NCI-H2227 (cell line): Measurements from ENCODE around the gene CD163.
A peak's percentile ranks its signal among the peaks of the same experiment; 100 is the strongest.
"Not testable (repeated sequence)": the region's sequence is repeated elsewhere in the genome, so short reads cannot be mapped to it uniquely, and the experiment has no call there.

Source experiments
- DNase-seq: peaks from one replicate; lab custom pipeline; 2025; ENCODE audit not compliant: unreplicated experiment; lab: John Stamatoyannopoulos, UW

CD163 gene

DNA sequence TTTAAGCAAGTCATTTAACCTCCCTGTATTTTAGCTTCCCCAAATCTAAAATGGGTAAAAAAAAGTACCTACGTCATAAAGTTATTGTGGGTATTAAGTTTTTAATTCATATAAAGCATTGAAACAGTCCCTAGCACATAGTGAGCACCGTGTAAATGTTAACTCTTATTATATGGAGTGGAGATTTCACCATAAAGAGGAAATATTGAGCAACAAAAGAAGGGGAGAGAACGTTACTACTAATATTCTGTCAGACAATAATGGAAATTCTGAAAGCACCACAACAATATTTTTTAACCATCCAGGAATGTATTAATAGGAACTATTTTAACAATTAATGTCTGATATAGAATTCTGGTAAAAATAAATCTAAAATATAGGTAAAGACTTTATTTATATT is 51.8 kb downstream of the CD163 start:
- no peak for DNase-seq

DNA sequence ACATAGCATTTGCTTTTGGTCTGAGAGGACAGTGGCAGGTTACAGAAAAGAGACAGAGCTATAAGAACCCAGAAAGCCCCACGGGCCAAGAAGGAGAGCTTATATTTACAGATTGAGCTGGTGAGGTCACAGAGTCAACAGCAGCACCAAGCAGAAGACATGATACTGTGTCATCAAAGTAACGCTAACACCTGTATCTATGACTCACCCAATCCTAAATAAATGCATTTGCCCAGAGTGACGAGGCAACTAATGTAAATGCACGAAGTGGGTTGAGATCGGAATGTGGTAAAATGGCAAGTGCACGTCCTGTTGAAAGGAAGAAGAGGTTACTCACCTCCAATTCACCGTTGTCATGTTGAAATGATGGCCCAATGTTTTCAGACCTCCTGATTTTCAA is 52.9 kb downstream of the CD163 start:
- DNase-seq = no peak

DNA sequence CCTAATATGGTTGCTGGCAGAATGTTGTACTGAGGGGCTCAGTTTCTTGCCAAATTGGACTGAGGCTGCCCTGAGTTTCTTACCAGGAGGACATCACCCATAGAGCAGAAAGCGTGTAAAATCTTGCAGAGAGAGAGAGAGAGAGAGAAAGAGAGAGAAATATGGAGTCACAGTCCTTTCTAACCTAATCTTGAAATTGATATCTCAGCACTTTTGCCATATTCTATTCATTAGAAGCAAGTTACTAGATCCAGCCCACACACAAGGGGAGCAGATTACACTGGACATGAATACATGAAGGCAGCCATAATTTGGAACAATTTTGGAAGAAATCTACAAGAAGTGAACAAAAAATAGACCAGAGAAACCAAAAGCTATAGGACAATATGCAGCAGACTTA is 55.5 kb downstream of the CD163 start:
- DNase-seq = no peak

DNA sequence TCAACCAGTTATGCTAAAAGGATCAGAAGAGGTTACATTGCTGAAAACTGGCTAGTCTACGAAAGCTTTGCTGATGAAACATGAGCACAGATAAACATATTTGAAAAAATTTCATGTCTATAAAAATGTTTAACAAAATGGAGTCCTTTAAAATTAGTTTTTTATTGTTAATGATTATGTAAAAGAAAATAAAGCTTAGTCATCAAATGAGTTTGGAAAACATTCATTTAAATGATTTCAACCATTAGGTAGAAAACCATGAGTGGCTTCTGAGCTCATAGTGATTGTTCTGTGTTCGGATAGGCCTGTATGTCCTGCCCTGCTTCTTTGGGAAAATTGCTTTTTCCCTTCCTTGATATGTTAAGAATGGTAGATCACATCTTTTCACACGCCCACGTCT is 59.0 kb downstream of the CD163 start:
- no peak for DNase-seq

DNA sequence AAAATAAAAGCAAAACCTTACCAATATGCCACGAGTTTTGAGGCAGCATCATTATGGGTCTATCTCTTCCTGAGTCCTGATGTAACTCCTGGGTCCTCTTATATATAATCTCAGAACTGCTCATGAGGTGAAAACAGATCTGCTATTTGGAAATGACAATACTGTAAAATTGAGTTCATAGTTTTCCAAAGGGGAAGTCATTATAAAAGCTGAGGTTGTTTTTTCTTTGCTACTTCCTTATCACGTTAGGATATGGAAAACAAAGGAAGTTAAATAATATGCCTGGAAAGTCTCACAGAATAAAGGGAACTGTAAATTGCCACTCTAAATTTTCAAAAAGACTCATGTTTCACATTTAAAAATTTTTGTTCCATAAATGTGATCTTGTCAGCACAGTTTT is 59.5 kb downstream of the CD163 start, which contains the start of gene CD163L1:
Gene CD163L1 (minus strand): TSS at position 78 of the 400 bp plus-strand sequence. CDS start 26 bp downstream, at position 52.
- no peak for DNase-seq

DNA sequence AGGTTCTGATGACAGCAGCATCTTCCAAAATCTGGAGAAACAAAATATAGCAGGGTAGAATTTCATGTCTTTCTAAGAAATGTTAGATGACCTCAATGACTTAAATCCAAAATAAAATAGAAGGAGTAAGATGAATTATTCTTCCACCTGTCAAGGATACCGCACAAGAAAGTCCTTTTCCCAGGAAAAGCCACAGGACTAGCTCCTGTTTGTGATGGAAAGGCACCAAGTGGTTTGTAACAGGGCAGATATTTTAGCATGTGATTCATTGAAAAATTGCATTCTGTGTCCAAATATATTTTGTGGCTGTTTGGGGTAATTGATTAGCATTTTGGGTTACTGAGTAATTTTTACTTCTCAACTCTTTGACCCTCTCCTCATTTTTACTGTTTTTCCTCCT is 62.4 kb downstream of the CD163 start:
- DNase-seq = no peak

DNA sequence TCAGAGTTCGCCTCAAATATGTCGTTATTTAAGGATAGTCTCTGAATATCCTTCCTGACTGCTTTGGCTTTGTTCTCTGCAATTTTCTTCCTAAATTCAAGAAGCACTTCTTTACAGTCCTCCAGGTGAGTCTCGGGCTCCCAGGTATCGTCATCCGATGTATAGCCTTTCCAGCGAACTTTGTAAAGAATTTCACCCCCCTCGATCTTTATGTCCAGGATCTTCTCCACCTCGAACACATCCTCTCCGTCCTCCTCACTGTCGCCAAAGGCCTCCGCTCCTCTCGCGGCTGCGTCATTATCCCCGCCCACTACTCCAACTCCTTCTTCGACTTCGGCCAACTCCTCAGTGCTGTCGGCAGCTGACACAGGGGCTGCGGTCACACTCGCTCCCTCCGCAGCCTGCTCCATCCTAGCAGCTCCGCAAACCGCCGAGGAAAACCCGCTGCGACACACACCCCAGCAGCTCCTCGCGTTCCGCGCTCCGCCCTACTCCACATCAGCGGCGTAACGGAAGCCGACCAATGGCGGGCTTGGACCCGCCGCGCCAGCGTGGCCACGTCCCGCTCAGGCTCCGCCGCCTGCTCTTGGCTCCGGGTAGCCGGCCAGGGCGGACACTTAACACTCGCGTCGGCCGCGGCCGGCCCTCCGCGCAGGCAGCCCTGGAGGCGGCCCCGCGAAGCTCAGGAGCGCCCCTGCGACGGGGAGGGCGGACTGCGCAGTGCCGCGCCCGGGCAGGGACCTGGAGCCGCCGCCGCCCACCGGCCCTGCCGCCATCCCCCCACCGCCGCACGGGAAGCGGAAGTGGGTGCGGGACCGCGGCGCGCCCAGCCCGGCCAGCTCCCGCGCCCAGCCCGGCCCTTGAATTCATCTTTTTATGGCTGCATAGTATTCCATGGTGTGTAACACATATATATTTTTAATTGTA is 63.7 kb downstream of the CD163 start:
- peak; percentile 74 for DNase-seq

DNA sequence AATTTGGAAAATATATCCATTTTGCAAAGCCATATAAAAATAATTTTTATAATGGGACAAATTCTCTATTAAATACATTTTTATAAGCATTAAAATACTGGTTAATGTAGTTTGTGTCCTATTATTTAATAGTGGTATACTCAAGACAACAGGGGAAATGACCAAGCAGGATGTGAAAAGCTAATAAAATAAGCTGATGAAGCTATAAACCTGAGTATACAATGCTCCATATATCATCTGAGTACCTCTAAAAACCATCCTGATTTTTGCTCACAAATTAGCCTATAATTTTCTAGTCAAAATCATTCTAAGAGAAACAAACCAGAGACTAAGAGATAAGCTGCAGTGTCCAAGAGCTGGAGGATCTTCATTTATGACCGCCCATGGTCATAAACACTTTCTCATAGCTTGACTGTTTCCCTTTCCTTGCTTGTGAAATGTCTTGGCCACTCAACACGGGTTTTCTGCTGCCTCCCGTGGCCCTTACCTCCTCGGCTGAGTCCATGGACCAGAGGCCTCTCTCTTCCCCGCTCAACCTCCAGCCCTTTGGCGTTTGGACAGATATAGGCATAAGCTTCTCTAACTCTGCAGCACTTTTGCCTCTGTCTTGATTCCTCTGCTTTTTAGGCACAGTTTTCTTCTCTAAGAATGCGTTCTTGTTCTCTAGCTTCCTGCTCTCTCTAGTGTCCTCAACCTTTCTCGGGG is 65.1 kb downstream of the CD163 start:
- DNase-seq = not testable (repeated sequence)

DNA sequence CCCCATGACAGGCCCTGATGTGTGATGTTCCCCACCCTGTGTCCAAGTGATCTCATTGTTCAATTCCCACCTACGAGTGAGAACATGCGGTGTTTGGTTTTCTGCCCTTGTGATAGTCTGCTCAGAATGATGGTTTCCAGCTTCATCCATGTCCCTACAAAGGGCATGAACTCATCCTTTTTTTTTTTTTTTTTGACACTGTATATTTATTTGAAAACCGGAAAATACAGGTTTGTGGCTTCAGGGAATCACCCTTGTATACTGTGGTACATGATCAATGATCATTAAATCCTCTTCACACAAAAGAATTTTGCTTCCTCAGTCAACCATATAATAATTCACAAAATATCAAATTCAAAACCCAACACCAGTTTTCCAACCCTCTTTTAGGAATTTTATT is 66.1 kb downstream of the CD163 start:
- DNase-seq = not testable (repeated sequence)

DNA sequence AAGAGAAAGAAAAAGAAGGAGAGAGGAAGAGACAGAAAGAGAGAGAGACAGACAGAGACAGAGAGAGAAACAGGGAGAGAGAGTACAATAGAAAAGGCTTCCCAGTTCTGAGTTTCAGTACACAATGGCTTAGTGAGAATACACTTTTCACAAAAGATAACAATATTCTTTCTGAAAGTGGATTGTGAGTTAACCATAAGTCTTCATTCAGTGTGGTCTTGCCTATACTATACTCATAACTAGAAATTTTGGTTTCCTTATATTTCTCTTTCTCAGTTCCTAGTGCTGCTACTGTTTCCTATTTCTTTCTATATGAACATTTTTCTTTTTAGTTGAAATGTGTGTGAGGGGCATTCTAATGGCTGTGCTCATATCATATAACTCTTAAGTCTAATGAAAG is 68.9 kb downstream of the CD163 start:
- no peak for DNase-seq

DNA sequence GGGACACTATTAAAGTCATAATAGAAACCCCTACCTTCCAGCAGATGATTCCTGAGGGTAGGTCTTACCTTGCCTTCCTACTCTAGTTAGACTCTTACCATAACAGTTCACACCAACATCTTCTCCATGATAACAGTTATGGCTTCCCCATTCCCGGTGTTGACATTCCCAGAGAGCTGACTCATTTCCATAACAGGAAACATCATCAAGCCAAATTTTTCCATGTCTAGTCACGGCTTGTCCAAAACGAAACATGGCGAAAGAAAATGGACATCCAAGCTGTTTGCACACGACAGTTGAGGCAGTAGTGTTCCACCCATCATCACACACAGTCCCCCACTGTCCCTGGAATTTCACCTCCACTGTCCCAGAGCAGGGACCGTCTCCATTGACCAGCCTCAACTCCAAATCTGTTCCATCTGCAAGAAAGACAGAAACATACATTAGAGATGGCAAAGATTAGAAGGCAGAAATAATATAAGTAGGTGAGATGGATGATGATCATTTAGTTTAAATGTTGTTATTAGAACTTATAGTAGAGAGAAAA is 70.2 kb downstream of the CD163 start:
- DNase-seq = no peak

DNA sequence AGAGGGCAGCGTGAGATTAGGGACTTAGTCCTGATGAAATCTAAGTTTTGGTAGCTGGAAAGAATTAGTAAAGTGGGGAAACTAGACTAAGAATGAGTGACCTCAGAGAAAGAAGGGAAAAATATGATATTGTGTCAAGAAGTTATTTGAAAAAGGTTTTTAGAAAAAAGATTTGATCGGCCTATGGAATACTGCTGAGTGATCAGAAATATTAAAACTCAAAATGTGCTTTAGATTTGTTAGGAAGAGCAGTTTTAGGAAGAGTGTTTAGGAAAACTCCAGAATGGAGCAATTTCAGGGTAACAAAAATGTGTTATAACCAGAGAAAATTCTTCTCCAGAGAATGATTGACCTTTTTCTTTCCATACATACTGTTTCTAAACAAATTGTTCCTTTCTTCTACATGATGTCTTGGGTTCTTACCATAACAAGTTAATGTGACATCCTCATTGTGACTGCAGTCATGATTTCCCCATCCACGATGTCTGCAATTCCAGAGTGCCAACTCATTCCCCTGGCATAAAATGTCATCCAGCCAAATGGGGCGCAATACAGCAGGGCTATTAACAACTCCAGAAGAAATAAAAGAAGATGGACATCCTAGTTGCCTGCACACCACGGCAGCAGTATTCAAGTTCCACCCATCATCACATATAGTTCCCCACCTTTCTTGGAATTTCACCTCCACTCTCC is 71.4 kb downstream of the CD163 start:
- DNase-seq = no peak
